ENCODE results near the gene DAB2IP. TPM values are rescaled to one million over a fixed set of nuclear protein-coding genes. Genes with fewer than 3 reads are reported as not detected.

The DAB2IP gene
- total RNA-seq, 1 experiment from 2014 or later = 19.1 TPM

- no peak for DNase-seq (ENCODE audit: low spot score)
These were observed 165.0 kb downstream of the DAB2IP start for GRCh38 chr9:121816449-121816817.

DNA sequence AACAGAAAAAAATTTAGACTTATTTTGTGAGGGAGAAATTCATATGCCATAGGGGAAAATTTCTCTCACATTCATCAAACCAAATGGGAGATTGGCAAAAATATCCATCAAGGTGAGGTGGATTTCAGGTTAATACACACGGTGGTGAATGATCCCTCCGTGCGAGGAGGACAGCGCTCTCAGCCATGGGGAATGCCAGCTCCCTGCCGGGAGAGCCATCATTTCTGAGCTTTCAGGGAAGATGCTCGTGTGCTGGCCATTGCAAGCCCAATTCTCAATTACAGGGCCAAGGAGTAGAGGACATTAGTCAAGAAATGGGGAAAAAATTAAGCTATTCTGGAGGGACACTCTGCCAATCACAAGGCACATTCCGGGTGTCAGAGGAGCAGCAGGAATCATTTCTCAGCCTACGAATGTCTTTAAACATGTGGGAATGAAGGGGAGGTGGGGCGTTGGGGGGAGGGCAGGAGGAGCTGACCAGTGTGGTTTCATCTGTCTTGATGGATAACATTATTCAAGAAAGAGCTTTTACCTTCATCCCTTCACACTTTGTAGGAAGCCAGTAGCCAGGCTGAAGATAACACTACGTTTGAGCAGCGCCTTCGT lies 165.5 kb downstream of the DAB2IP start:
- DNase-seq (ENCODE audit: low spot score) = no peak

- no peak for DNase-seq (ENCODE audit: low spot score)
These were observed 166.0 kb downstream of the DAB2IP start for GRCh38 chr9:121817476-121817875.

DNA sequence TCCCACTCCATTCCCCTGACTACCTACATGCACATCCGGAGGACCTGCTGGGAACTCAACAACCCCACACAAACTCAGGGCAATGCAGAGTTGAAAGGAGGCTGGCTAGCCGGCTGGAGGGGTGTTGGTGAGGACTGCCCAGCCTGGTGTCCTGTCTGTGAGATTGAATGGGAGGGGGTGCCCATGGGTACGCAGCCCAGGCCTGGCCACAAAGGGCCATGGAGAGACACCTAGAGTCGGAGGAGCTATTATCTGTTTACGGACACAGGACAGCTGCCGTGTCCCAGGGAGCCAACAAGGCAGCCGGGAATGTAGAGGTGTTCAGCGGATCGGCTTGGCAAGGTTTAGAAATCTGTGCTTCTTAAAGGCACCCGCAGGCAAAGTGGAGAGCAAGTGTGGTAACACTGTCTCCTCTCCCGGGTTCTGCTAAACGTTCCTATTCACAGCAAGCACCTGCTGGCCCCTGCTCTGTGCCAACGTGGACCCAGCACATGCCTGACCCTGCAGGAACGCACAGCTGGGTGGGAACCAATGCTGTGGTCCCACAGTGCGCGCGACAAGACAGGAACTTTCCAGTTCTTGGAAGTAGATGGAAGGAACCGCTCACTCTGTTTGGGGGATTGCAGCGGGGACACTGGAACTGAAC lies 166.7 kb downstream of the DAB2IP start:
- DNase-seq (ENCODE audit: low spot score) = no peak

DNA sequence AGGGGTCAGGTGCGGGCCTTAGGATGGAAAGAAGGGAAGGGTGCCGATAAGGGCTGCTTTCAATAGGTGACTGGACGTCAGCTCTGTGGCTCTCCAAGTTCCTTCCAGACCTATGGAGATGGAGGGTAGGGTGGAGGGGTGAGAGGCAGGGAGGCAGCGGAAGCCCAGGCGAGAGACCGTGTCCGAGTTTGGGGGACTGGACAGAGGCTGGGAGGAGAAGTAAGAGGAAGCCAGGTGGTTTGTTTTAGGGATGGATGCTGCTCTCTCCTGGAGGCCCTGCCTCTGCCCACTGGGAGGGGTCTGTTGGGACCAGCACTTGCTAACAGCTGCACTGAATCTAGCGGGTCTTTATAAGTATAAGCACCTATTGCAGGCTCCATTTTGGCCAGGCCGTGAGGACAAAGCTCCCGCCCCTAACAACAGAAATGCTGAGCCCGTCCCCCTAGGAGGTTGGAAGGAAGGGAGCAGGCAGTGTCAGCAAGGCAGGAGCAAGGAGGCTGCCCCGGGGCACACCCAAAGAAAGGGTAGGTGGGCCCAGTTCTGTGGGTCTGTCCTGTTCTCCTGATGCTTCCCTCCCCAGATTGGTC lies 167.5 kb downstream of the DAB2IP start:
- no peak for DNase-seq (ENCODE audit: low spot score)

DNA sequence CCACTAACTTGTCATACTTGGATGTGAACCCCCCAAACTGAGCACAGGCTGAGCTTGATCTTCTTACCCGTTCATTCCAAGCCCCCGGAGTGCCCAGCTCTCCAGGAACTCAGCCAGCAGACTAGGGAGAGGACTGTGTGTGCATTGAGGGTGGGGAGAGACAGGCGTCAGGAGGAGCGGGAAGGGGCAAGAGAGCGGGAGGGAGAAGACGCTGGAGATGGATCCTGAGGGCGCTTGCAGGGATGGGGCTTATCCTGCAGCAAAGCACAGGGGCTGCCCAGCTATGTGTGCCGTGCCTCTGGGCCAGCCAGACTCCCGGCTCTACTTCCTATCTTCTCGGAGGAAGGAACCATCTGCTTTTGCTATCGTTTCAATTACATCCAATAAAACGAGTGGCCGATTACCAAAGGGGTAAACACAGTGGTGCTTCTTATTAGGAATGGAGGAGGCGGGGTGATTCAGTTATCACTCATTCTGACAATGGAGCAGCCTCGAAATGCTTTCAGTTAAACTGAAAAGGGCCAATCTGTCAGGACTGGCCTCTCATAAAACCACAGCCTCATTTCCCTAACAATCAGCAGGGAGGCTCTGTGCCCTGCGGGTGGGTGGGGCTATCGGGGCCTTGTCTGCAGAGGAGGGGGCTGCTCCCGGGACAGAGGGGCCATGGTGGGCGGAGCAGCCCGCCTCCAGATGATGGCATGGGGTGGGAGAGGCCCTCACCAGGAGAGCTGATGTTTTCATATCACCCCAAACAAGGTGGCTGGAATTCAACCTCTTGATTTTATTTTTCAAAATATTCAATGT lies 168.2 kb downstream of the DAB2IP start:
- no peak for DNase-seq (ENCODE audit: low spot score)

DNA sequence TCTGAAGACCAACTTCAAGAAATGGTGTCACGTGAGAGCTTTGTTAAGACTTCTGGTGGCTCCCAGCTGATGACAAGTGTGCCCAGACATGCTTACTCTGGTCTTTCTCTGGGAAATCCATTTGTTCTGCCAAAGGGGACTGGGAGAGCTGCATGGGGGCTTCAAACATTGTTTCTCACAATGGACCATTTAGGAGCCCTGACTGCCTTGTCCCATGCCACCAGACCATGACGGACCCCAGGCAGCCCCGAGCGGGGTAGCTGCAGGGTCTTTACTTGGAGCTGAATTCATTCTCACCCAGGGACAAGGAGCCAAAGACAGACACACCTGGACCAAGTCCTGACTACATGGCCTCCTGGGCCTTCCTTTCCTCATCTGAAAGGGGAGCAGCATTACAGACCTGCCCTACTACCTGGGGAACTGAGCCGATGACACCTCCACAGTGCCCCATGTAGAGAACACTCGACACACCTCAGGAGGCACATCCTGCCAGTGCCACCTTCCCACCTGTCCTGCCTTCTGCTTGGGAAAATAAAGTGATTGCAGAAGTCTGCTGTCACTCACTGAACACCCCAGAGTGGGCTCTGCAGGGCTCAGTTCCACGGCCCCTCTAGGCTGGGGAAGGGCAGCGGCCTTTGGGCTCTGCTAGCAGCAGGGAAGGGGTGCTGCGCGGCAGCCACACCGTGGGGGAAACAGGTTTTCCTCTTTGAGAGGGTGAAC lies 169.0 kb downstream of the DAB2IP start:
- DNase-seq (ENCODE audit: low spot score) = no peak

GRCh38 chr9:121821326-121821725 lies 169.9 kb downstream of the DAB2IP start:
- DNase-seq (ENCODE audit: low spot score) = no peak

- no peak for DNase-seq (ENCODE audit: low spot score)
These were observed 171.0 kb downstream of the DAB2IP start for GRCh38 chr9:121822093-121823085.

GRCh38 chr9:121823451-121824169 lies 172.2 kb downstream of the DAB2IP start:
- DNase-seq (ENCODE audit: low spot score) = no peak

DNA sequence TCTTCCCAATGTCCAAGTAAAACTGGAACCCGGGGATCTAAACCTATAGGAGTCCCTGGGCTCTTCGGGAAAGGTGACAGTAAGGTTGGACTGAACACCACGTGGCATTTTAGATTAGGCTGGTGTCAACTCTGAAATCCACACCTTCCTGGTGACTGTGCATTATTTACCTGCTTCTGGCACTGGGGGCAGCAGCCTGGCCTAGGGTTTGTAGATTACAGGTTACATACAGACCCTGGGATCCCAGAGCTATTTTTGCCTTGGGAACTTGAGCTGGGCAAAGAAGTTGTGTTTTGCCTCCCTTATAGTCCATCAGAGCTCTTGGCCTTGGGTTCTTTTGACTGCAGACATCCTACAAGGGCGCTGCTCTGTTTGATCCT lies 173.2 kb downstream of the DAB2IP start:
- DNase-seq (ENCODE audit: low spot score) = no peak

- no peak for DNase-seq (ENCODE audit: low spot score)
These were observed 173.7 kb downstream of the DAB2IP start for GRCh38 chr9:121825031-121825691.

DNA sequence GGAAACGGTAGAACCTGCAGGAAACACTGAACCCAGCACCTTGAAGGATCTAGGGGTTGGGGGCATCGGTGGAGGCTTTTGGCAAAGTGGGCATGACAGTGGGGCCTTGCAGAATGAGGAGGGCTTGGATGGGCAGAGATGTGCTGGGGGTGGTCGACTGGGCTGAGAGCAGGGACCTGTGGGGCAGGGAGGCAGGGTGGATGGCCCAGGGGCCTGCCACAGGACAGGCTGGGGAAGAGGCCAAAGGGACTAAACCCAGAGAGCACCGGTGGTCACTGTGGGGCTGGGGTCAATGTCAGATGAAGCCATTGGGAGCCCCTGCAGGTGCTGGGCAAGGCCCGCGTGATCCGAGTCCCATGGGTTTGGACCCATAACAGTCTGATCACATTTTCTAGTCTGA lies 175.3 kb downstream of the DAB2IP start:
- no peak for DNase-seq (ENCODE audit: low spot score)

- no peak for DNase-seq (ENCODE audit: low spot score)
These were observed 176.0 kb downstream of the DAB2IP start for GRCh38 chr9:121827251-121827967.

DNA sequence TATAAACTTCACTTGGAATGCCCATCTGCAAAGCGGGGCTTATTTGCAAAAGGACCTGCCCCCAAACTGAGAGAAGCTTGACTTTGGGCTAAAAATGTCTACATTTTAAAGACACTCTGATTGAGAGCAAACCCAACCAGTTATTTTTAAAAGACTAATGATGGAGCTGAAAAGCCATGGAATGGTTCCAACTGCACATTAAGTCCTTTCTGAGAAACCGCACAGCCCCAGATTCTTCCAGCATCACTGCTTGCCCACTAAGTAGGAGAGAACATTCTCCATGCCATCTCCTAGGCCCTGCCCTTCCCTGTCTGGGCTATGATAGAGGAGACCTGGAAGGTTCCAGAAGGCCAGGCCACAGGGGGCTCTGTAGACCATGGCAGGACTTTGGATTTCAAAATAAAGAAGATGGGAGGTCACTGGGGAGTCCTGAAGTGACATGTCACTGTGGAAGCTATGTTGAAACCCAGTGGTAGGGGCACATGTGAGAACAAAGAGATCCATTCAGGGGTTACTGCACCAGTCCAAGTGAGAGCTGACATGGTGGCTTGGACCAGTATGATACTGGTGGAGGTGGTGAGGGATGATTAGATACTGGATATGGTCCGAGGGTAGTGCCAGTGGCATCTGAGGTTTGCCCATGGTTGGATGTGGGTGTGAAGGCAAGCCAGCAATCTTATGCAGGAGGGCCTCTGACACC lies 179.2 kb downstream of the DAB2IP start:
- no peak for DNase-seq (ENCODE audit: low spot score)

GRCh38 chr9:121831869-121832268 lies 180.4 kb downstream of the DAB2IP start:
- DNase-seq (ENCODE audit: low spot score) = no peak

- no peak for DNase-seq (ENCODE audit: low spot score)
These were observed 181.6 kb downstream of the DAB2IP start for GRCh38 chr9:121833061-121833460.
